ENCODE measurements around the gene E2F2.

- TF ChIP-seq YY1 (IDR thresholded peaks at IDR 0.05; ENCODE audit: insufficient read depth, insufficient read length) (no peak), ZNF274 (IDR thresholded peaks at IDR 0.05; ENCODE audit: low read depth, low read length) (no peak)
Measured at GRCh38 chr1:23537296-23537973, 6.4 kb upstream of the E2F2 start.

Measured in NT2/D1 (cell line).